CD4-positive, alpha-beta T cell treated with Interleukin-6 at 100 ng/mL for 8 hours (primary cell): Measurements from ENCODE around the gene PCCA.
"Not testable (repeated sequence)": the region's sequence is repeated elsewhere in the genome, so short reads cannot be mapped to it uniquely, and the experiment has no call there.

Experiments
- DNase-seq: peaks from one replicate; pipeline ENCODE4 v3.0.0-alpha.2; 2020; ENCODE audit warnings: mixed read lengths, low spot score

The PCCA gene

GRCh38 chr13:100140441-100140840 is 51.5 kb downstream of the PCCA start:
- no peak for DNase-seq

DNA sequence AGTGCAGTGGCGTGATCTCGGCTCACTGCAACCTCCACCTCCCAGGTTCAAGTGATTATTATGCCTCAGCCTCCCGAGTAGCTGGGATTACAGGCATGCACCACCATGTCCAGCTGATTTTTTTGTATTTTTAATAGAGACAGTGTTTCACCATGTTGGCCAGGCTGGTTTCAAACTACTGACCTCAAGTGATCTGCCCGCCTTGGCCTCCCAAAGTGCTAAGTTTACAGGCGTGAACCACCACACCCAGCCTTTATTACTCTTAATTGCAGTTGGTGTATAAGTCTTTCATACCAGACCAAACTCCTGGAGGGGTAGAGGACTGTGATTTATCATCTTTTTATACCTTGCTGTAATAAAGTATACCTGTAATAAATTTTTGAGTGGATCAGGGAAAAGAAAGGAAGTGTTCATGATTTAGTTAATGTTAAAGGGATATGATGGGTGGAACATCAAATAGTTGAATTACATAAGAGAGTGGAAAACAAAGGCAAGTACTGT is 52.6 kb downstream of the PCCA start:
- DNase-seq, result not testable (repeated sequence)

DNA sequence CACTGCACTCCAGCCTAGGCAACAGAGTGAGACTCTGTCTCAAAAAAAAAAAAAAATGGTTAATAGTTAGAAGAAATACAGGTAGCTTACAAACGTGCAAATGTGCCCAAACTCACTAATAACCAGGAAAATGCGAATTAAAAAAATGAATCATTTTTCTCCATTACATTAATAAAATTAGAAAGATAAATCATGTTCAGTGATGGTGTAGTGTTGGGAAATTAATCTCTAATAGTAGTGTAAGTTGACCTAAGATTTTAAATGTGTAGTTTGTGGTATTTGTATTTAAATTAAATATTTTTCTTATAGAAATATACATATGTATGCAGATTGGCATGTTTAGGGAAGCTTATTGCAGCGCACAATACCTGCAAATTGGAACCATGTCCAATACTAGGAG is 57.6 kb downstream of the PCCA start:
- no peak for DNase-seq

- DNase-seq, result no peak
These were observed 58.9 kb downstream of the PCCA start for GRCh38 chr13:100147825-100148224.

DNA sequence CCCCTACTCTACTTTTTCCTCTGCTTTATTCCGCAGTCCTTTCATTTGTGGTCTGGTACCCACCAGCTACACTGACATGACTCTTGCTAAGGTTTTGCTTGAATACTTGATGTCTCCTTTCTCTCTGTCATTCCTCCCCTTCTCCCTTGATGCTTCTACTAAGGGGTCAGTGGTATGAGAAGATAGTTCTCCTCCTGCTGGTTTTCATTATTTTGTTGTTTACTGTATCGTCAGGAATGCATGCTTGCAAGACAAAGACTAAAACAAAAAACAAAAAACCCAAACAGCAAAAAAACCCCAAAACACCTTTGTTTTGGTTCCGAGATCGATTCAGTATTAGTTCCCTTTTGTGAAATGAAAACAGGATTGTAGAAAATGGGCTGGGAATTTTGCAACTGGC is 59.5 kb downstream of the PCCA start:
- DNase-seq, result no peak

DNA sequence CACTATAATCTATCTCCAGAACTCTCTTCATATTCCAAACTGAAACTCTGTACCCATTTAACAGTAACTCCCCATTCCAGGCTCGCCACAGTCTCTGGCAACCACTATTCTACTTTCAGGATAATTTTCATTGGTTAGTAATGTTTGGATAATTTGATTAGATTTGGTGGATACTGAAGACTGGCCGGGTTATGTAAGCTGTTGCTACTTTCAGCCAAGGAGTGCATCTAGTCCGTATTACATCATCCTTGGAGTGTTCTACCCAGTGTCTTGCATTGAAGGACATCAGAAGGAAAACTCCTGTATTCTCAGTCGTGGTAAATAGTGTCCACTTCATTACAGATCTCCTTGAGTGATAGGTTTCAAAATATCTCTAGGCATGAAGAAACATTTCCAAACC is 60.5 kb downstream of the PCCA start:
- DNase-seq, result no peak

GRCh38 chr13:100150711-100151110 is 61.8 kb downstream of the PCCA start:
- not testable (repeated sequence) for DNase-seq

DNA sequence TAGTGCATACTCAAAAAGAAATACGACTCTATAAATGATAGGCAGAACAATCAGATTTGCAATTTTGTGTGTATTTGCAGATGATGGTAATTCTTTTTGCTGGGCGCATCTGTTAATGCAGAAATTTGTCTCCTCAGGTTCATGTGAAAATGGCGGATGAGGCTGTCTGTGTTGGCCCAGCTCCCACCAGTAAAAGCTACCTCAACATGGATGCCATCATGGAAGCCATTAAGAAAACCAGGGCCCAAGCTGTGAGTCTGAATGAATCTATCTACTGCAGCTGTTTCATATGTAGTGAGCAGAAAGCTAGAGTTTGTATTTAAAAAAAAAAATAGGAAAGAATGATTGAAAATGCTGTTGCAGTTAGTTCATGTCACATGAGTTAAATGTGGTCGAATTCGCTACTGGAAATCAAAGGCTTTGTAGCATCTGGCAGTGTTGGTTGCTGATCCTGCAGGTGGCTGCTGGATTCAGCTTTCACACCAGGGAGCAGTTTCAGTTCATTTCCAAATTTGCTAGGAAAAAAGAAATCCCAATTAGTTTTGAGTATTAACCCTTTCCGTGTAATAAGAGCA is 66.0 kb downstream of the PCCA start:
- DNase-seq, result no peak

DNA sequence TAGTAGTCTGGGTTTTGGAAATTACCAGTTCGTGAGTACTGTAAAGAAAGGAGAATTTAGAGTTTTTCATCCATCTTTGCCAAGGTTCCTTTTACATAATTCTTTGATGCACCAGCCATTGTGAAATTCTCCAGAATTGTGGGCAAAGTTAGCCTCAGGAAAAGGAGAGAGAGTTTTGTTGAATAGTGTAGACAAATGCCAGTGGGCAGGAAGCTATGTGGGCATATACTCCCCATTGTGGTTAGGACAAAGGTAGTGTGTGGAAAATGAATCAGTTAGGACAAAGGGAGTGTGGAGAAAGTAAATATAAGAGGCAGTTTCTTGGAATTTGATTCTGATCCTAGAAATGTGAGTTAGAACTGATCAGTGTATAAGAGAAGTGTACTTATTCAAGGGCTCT is 67.9 kb downstream of the PCCA start:
- DNase-seq, result no peak

DNA sequence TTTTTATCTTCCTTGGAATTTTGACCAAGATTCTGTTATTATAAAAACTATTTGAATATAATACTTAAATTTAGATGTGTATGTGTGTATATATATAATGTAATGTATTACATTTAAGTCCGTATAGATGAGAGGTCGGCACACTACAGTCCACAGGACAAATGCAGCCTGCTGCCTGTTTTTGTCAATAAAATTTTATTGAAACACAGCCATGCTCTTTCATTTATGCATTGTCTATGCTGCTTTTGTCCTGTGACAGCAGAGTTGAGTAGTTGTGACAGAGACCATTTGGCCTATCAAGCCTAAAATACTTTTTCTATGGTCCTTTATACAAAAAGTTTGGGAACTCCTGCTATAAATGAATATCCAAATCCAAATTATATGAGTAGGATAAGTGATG is 69.7 kb downstream of the PCCA start:
- no peak for DNase-seq

DNA sequence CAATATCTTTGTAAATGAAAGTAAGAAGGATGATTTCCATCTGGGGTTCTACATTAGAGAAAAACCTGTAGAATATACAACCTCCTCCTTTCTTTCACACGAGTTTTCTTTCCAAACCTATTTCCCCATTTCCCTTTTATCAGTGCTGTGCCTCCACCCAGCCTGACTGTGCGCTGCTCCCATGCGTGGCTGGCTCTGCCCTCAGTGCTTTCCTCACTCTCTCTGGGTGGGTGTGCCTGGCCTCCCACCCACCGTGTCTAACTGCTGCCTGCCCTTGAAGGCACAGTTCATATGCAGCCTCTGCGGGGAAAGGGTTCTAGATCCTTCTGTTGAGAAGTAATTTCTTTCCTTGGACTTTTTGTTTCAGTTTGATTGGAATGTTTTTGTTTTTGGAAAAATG is 70.7 kb downstream of the PCCA start:
- DNase-seq, result no peak

- DNase-seq, result no peak
These were observed 71.6 kb downstream of the PCCA start for GRCh38 chr13:100160450-100160849.

DNA sequence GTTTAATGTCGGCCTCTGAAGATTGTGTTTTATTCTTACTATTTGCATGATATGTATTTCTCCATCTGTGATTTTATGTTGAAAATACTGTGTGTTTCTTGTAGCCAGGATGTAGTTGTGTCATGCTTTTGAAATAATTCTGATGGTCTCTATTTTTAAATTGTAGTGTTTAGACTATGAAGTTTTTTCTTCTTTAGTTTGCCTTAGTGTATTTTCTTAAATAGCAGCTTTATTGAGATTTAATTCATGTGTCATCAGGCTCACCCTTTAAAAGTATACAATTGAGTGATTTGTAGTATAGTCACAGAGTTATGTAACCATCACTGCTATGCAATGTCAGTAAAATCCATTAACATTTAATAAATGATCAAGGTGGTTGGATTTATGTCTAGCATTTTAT is 74.5 kb downstream of the PCCA start:
- DNase-seq, result no peak

DNA sequence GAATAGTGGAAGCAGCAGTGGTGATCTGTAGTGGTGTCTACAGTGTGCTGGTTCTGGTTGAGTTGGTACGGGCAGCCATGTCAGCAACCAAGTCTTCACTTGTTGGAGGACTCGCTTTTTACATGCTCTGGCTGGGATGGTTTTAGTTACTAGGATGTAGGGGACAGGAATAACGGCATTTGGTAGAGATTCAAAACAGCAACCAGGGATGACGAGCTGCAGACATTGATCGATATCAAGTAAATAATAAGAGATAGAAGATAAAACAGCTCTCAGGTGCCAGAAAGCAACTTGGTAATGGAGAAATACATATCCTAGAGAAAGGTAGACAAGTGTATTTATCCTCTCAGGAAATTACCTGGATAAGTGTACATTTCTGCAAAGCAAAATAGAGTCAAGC is 84.3 kb downstream of the PCCA start:
- no peak for DNase-seq

DNA sequence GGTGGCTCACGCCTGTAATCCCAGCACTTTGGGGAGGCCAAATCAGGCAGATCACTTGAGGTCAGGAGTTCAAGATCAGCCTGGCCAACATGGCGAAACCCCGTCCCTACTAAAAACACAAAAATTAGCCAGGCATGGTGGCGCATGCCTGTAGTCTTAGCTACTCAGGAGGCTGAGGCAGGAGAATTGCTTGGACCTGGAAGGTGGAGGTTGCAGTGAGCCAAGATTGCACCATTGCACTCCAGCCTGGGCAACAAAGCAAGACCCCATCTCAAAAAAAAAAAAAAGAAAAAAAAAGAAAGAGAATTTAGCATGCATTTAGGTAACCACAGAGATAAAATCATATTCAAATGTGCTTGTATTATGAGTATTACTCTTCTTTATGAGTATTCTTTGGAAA is 85.6 kb downstream of the PCCA start:
- not testable (repeated sequence) for DNase-seq

GRCh38 chr13:100175078-100175802 is 86.3 kb downstream of the PCCA start:
- no peak for DNase-seq

GRCh38 chr13:100175803-100176182 is 86.9 kb downstream of the PCCA start:
- DNase-seq, result no peak

DNA sequence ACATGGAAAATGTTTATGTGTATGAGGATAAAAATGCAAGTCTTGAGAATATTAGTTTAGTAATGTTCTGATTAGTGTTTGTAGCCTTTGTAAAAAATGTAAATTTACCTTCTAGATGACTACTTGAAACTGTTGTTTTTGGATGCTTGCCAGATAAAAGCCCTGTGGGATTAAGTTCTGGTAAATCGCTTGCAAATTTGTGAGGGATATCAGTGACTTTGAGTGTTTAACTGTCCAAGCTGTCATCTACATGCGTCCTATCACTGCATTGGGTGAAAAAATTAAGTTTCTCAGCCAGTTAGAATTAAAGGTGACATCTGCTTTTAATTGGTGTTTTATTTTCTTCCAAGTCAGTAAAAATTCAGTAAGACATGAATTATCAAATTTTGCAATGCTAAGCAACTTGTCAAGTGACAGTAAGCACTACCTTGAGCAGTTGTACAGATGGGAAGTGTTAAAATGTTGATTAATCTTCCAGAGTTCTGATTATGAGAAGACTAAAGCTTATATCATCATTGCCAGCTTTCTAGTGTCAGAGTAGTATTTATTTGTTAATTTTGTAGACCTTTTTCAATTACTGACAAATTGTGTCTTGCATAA is 88.0 kb downstream of the PCCA start:
- no peak for DNase-seq

DNA sequence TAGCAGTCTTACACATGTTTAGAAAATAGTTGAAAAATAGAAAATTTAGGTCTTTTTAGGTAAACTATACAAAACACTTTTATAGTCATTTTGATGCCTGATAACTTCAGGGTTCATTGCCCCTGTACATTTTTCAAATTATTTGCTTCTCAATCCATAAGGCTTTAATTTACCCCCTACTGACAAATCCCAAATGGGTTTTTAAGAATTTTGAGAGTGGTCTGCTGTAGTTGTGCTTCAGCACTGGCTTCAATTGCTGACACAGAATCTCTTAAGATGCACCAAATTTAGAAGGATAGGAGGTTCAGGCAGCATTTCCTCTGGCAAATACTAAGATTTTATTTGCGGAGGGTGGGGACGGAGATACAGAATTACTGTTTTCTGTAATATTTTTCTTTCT is 89.4 kb downstream of the PCCA start:
- no peak for DNase-seq

DNA sequence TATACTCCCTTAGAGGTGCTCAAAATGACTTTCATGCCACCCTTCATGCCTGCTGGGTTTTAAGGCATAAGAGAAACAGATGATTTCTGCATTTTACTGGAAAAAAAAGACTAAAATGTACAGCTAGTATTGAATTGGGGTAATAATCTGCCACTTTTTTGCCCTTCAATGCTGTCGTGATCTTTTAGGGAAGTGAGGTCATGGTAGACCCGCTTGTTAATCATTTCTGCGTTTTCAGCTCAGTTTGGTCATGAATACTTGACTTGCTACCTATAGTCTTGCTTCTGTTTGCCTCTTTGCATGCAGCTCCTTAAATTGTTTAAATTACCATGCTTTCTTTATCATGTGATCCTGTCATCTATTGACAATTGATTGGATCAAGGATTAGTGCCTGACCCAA is 90.4 kb downstream of the PCCA start:
- DNase-seq, result no peak

GRCh38 chr13:100182900-100183490 is 94.1 kb downstream of the PCCA start:
- no peak for DNase-seq

- no peak for DNase-seq
These were observed 95.2 kb downstream of the PCCA start for GRCh38 chr13:100184095-100184494.

DNA sequence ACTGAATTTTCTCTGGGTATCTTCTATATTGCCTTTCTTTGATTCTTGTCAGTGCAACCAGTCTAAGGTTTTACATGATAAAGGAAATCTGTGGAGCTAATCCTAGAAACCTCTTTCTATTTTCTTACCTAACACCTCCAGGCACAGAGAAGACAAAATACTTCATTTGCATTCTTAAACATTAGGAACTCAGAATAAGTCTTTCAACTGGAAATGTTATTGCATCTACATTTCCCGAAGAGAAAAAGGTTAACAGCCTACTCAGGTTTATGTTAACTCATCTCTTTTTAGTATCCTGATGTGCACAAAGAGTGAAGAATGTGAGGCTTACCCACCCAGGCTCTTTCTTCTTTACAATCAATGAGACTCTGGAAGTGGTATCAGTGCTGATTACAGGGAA is 106.7 kb downstream of the PCCA start:
- no peak for DNase-seq
